HEK293T (cell line): ENCODE measurements around the gene UNC119B.

Experiments used
- CTCF ChIA-PET: fragments of 350-600 bp; formaldehyde crosslinking; extraction: SDS; loops from one replicate; lab custom pipeline; 2021; ENCODE audit warnings: antibody characterized with exemption, inconsistent platforms; lab: Yijun Ruan, JAX
- POLR2A ChIA-PET: fragments of 350-600 bp; formaldehyde crosslinking; extraction: SDS; loops from one replicate; lab custom pipeline; 2020; ENCODE audit warnings: antibody characterized with exemption, inconsistent platforms; lab: Yijun Ruan, JAX
- DNase-seq: peaks from one replicate; pipeline ENCODE4 v3.0.0; 2012; ENCODE audit warnings: mixed read lengths; ENCODE audit errors: extremely low spot score
- ARNT ChIP-seq: fragments of 450-650 bp; IDR thresholded peaks from 2 replicates; pipeline ENCODE4 v1.6.1; 2017; ENCODE audit warnings: mild to moderate bottlenecking
- BHLHE40 ChIP-seq: fragments of 450-650 bp; IDR thresholded peaks from 2 replicates; pipeline ENCODE4 v1.6.1; 2016; ENCODE audit warnings: mild to moderate bottlenecking, moderate library complexity, borderline replicate concordance
- CTBP1 ChIP-seq: fragments of 450-650 bp; IDR thresholded peaks from 2 replicates; pipeline ENCODE4 v1.6.1; 2016; ENCODE audit warnings: borderline replicate concordance
- ELF4 ChIP-seq: fragments of 450-650 bp; IDR thresholded peaks from 2 replicates; pipeline ENCODE4 v1.6.1; 2017; ENCODE audit warnings: antibody characterized with exemption
- FOXA1 ChIP-seq: fragments of 450-650 bp; IDR thresholded peaks from 2 replicates; pipeline ENCODE4 v1.6.1; 2016; ENCODE audit warnings: mild to moderate bottlenecking
- FOXK2 ChIP-seq: fragments of 450-650 bp; IDR thresholded peaks from 2 replicates; pipeline ENCODE4 v1.6.1; 2016; ENCODE audit warnings: mild to moderate bottlenecking
- FOXM1 ChIP-seq: fragments of 450-650 bp; IDR thresholded peaks from 2 replicates; pipeline ENCODE4 v1.6.1; 2017; ENCODE audit warnings: mild to moderate bottlenecking, borderline replicate concordance
- HDGF ChIP-seq: fragments of 450-650 bp; IDR thresholded peaks from 2 replicates; pipeline ENCODE4 v1.6.1; 2017; ENCODE audit warnings: antibody characterized with exemption, borderline replicate concordance
- L3MBTL2 ChIP-seq: fragments of 450-650 bp; conservative IDR thresholded peaks from 2 replicates; pipeline ENCODE4 v1.6.1; 2016; ENCODE audit warnings: mild to moderate bottlenecking
- LEF1 ChIP-seq: fragments of 450-650 bp; IDR thresholded peaks from 2 replicates; pipeline ENCODE4 v1.6.1; 2017; ENCODE audit warnings: mild to moderate bottlenecking, borderline replicate concordance
- NFRKB ChIP-seq: fragments of 450-650 bp; IDR thresholded peaks from 2 replicates; pipeline ENCODE4 v1.6.1; 2016; ENCODE audit warnings: mild to moderate bottlenecking, moderate library complexity
- SP1 ChIP-seq: fragments of 450-650 bp; IDR thresholded peaks from 2 replicates; pipeline ENCODE4 v1.6.1; 2017
- SUZ12 ChIP-seq: fragments of 450-650 bp; IDR thresholded peaks from 2 replicates; pipeline ENCODE4 v1.6.1; 2016; ENCODE audit warnings: mild to moderate bottlenecking
- TARDBP ChIP-seq: fragments of 450-650 bp; IDR thresholded peaks from 2 replicates; pipeline ENCODE4 v1.6.1; 2016
- ZNF384 ChIP-seq: fragments of 450-650 bp; IDR thresholded peaks from 2 replicates; pipeline ENCODE4 v1.6.1; 2016
- TF ChIP-seq, protein P1 (sequence below): fragments of 450-650 bp; IDR thresholded peaks from 2 replicates; pipeline ENCODE4 v1.6.1; 2016

UNC119B gene

GRCh38 chr12:120734210-120734609 is 24.0 kb downstream of the UNC119B start:
- ChIA-PET POLR2A (no interaction called here), CTCF (no interaction called here)
- no peak for DNase-seq
- TF ChIP-seq HDGF (no peak), SP1 (no peak)

DNA sequence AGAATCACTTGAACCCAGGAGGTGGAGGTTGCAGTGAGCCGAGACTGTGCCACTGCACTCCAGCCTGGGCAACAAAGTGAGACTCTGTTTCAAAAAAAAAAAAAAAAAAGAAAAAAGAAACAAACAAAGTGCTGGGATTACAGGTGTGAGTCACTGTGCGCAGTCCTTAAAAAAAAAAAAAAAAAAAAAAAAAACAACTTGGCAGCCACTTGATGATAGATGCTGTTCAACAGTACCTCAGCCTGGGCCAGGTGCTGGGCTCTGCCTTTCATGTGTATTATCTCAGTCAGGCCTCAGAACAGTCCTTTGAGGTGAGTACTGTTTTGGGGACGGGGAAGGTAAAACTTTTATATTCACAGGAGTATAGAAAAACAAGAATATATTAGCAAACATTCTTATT is 24.9 kb downstream of the UNC119B start:
- CTCF ChIA-PET: interaction anchor here (0.6 kb wide), 1 partner anchor 129 kb away, joined by 3 read pairs; no protein-coding TSS in a partner anchor
- no peak for DNase-seq
- TF ChIP-seq FOXA1: no peak
- no peak for TF ChIP-seq ARNT
- TF ChIP-seq ZNF384: peak; percentile 48; the same call in 1 of the 2 replicates
- POLR2A ChIA-PET: no interaction called here

DNA sequence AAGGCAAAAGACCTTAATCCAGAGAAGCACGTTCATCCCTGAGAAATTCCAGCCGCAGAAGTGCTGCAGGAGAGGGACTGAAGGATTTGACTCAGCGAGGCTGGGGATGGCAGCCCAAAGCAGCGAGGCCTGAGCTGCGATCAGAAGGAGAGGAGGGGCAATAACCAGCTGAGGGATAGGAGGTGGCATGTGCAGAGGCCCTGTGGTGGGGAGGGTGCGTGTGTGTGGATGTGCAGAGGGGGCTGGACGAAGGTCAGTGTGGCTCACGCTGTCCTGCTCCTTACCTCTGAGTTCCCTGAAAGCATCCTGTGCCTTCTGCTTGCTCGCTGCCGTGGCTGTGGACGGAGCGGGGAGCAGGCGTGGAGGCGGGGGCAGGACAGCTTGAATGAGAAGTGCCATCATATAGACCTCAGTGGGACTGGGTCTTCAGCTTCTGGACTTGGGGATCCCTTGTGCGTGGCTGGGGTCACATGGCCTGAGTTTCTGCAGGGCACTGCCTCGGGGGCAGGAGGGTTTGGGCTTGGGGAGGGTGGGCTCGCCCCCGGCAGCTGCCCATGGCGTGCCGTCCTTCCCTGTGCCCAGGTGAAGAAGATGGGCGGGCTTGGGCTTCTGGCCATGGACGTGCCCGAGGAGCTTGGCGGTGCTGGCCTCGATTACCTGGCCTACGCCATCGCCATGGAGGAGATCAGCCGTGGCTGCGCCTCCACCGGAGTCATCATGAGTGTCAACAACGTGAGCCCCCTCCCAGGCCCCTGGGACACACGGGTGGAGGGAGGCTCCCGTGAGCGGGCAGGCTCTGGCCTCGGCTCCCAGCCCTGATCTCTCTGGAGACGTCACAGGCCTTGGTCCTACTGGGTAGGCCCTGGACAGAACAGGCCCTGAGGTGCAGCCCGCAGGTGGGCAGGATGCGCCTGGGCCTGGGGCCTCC is 26.4 kb downstream of the UNC119B start:
- TF ChIP-seq, protein P1, sequence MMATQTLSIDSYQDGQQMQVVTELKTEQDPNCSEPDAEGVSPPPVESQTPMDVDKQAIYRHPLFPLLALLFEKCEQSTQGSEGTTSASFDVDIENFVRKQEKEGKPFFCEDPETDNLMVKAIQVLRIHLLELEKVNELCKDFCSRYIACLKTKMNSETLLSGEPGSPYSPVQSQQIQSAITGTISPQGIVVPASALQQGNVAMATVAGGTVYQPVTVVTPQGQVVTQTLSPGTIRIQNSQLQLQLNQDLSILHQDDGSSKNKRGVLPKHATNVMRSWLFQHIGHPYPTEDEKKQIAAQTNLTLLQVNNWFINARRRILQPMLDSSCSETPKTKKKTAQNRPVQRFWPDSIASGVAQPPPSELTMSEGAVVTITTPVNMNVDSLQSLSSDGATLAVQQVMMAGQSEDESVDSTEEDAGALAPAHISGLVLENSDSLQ: no peak
- TF ChIP-seq FOXK2 (no peak), L3MBTL2 (no peak), NFRKB (no peak), CTBP1 (no peak), ELF4 (no peak), SUZ12 (no peak), FOXA1 (no peak), ARNT (no peak), TARDBP (no peak), LEF1 (no peak), FOXM1 (no peak), HDGF (no peak), BHLHE40 (no peak), SP1 (no peak), ZNF384 (no peak)
- no peak for DNase-seq
- ChIA-PET POLR2A (no interaction called here), CTCF (no interaction called here)

DNA sequence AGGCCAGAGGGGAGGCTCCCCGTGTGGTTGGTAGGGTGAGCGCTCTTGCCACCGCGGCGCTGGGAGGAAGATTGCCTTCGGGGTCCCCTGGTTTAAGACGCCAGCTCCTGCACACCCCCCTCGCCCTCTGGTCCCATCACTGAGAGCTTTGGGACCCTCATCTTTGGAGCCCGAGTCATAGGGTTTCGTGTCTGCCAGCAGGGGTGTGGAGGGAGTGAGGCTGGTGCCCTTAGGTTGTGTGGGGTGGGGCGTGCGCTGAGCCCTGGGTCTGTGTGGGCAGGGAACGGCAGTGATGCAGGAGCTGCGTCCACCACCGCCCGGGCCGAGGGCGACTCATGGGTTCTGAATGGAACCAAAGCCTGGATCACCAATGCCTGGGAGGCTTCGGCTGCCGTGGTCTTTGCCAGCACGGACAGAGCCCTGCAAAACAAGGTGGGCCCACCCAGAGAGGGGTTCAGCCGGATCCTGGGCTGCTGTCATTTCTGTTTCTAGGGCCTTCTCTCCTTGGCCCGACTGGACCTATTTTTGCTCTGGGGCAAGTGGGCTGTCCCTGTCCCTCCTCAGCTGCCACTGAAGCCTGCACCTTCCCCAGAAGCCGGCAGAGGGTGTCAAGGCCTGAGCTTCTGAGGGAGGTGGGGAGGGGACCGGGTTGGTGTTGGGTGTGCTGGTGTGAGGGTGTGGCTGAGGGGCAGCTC is 27.4 kb downstream of the UNC119B start:
- TF ChIP-seq LEF1: no peak
- TF ChIP-seq ZNF384: no peak
- TF ChIP-seq BHLHE40: no peak
- TF ChIP-seq SP1: no peak
- no peak for TF ChIP-seq FOXA1
- no peak for TF ChIP-seq FOXK2
- TF ChIP-seq TARDBP: no peak
- TF ChIP-seq, protein P1: no peak
- TF ChIP-seq CTBP1: no peak
- TF ChIP-seq L3MBTL2: no peak
- TF ChIP-seq HDGF: no peak
- no peak for TF ChIP-seq FOXM1
- TF ChIP-seq ELF4: no peak
- no peak for TF ChIP-seq NFRKB
- no peak for TF ChIP-seq SUZ12
- no peak for TF ChIP-seq ARNT
- peak; percentile 28 for DNase-seq
- CTCF ChIA-PET: interaction anchor here (1.2 kb wide), 1 partner anchor 234 kb away, joined by 3 read pairs; no protein-coding TSS in a partner anchor
- POLR2A ChIA-PET: interaction anchor here (0.5 kb wide), 1 partner anchor 12 kb away, joined by 3 read pairs; the partner anchor contains the start of gene ACADS

DNA sequence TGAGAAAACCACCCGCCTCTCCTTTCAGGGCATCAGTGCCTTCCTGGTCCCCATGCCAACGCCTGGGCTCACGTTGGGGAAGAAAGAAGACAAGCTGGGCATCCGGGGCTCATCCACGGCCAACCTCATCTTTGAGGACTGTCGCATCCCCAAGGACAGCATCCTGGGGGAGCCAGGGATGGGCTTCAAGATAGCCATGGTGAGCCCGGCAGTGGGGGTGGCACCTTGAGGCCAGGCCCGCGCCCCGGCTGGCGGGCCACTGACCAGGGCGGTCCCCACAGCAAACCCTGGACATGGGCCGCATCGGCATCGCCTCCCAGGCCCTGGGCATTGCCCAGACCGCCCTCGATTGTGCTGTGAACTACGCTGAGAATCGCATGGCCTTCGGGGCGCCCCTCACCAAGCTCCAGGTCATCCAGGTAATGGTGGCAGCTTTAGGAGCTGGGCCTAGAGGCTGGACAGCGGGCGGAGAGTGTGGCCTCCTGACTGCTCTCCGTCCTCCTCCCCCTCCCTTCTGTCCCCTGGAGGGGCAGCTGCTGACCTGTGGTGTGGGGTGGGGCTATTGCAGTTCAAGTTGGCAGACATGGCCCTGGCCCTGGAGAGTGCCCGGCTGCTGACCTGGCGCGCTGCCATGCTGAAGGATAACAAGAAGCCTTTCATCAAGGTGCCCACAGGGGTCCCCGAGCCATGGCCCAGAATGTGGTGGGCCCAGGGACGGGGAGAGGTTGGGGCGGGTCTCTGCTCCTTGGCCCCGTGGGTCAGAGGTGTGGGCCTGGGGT is 28.2 kb downstream of the UNC119B start:
- CTCF ChIA-PET: interaction anchor here (1.2 kb wide), 1 partner anchor 233 kb away, joined by 3 read pairs; no protein-coding TSS in a partner anchor
- POLR2A ChIA-PET: no interaction called here
- no peak for DNase-seq
- TF ChIP-seq SP1: no peak
- no peak for TF ChIP-seq SUZ12
- no peak for TF ChIP-seq ZNF384
- no peak for TF ChIP-seq FOXM1
- TF ChIP-seq ELF4: no peak
- TF ChIP-seq L3MBTL2: no peak
- TF ChIP-seq ARNT: no peak
- TF ChIP-seq FOXA1: no peak
- TF ChIP-seq HDGF: no peak
- TF ChIP-seq BHLHE40: no peak
- no peak for TF ChIP-seq TARDBP
